Naive B cell (primary cell): ENCODE data around the gene HBA1. TPM values are rescaled to one million over a fixed set of nuclear protein-coding genes. Genes with fewer than 3 reads are reported as not detected.
"Not testable (repeated sequence)": the region's sequence is repeated elsewhere in the genome, so short reads cannot be mapped to it uniquely, and the experiment has no call there.

ENCODE experiments used
- ATAC-seq, 2 donors: fragments of 150-1000 bp; cut with Tn5 transposase; 2 replicates each; pipeline ENCODE4 v1.10.0; 2021; ENCODE audit warnings: low read depth in 2 of 2, mild to moderate bottlenecking in 2 of 2, moderate library complexity in 2 of 2
- DNase-seq: peaks from one replicate; pipeline ENCODE4 v3.0.0; 2022
- H3K27ac Mint-ChIP-seq, 6 donors: one replicate each; pipeline ENCODE4 v1.8.0; 2020 to 2022; ENCODE audit warnings: mild to moderate bottlenecking in 6 of 6, mixed read lengths in 6 of 6, moderate library complexity in 5 of 6, inconsistent platforms in 2 of 6
- H3K27me3 Mint-ChIP-seq, 3 donors: one replicate each; pipeline ENCODE4 v1.8.0; 2021 to 2022; ENCODE audit warnings: mixed read lengths in 3 of 3, mild to moderate bottlenecking in 1 of 3
- H3K36me3 Mint-ChIP-seq, 2 donors: one replicate each; pipeline ENCODE4 v1.8.0; 2020 to 2022; ENCODE audit warnings: mixed read lengths in 2 of 2, inconsistent platforms in 1 of 2, mild to moderate bottlenecking in 1 of 2
- H3K4me1 Mint-ChIP-seq, 3 donors: one replicate each; pipeline ENCODE4 v1.8.0; 2020 to 2022; ENCODE audit warnings: mixed read lengths in 3 of 3, inconsistent platforms in 1 of 3, mild to moderate bottlenecking in 1 of 3, moderate library complexity in 1 of 3
- H3K4me3 Mint-ChIP-seq, 8 donors: one replicate each; pipeline ENCODE4 v1.8.0; 2020 to 2022; ENCODE audit warnings: mild to moderate bottlenecking in 8 of 8, mixed read lengths in 8 of 8, moderate library complexity in 8 of 8, inconsistent platforms in 2 of 8
- H3K9me3 Mint-ChIP-seq, 7 donors: one replicate each; pipeline ENCODE4 v1.8.0; 2020 to 2022; ENCODE audit warnings: mixed read lengths in 7 of 7, mild to moderate bottlenecking in 5 of 7, inconsistent platforms in 2 of 7, moderate library complexity in 1 of 7
- polyA plus RNA-seq, 6 donors: library from polyadenylated mRNA; unstranded; fragments of 300-500 nt; fragmentation: Illumina TruSeq; gene quantifications; one replicate each; pipeline ENCODE4 v1.2.3, GENCODE V29; 2021; ENCODE audit warnings: low read depth in 6 of 6

The HBA1 gene
- polyA plus RNA-seq: 100 to 1,000 TPM in 3 of 6 donors, 10 to 100 TPM in 3; 42.8 to 256 (median 100) TPM

DNA sequence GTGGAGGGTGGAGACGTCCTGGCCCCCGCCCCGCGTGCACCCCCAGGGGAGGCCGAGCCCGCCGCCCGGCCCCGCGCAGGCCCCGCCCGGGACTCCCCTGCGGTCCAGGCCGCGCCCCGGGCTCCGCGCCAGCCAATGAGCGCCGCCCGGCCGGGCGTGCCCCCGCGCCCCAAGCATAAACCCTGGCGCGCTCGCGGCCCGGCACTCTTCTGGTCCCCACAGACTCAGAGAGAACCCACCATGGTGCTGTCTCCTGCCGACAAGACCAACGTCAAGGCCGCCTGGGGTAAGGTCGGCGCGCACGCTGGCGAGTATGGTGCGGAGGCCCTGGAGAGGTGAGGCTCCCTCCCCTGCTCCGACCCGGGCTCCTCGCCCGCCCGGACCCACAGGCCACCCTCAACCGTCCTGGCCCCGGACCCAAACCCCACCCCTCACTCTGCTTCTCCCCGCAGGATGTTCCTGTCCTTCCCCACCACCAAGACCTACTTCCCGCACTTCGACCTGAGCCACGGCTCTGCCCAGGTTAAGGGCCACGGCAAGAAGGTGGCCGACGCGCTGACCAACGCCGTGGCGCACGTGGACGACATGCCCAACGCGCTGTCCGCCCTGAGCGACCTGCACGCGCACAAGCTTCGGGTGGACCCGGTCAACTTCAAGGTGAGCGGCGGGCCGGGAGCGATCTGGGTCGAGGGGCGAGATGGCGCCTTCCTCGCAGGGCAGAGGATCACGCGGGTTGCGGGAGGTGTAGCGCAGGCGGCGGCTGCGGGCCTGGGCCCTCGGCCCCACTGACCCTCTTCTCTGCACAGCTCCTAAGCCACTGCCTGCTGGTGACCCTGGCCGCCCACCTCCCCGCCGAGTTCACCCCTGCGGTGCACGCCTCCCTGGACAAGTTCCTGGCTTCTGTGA lies at the start of gene HBA1:
TSS of gene HBA1 (plus strand) at position 204 of the 906 bp plus-strand sequence. CDS start at position 241, 37 bp downstream.
- not testable (repeated sequence) for H3K36me3 Mint-ChIP-seq, H3K9me3 Mint-ChIP-seq, H3K27ac Mint-ChIP-seq, DNase-seq
- Mint-ChIP-seq H3K27me3 (peaks cover 22 to 45% (median 42%) of the 10 kb centered on the region in 3 donors), H3K4me1 (peaks cover 4 to 21% (median 14%) of the 10 kb centered on the region in 3 donors), H3K4me3 (peak within 1 kb of the TSS in 7 of 8 donors; percentile 31 to 70 (median 52))
- ATAC-seq: peak; percentile 36 to 43

DNA sequence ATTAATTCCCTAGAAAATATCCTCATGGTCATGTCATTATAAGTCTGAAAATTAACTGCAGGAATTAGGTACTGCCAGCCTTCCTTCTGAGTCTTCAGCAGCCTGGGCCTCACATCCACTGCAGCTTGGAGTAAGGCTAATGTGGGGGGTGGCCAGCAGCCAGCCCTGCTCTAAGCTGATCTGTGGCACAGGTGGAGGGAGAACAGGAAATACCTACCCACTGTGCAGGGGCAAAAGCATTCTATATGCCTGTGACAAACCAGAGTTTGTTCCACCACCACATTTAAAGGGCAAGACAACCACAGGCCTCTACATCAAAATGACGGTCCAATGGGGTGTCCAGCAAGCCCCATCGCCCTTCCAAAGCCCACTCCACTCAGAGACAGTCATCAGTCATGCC lies 47.4 kb upstream of the HBA1 start:
- Mint-ChIP-seq H3K9me3 (no peaks in the 10 kb centered on the region), H3K27ac (no peak overlapping the region), H3K4me3 (no peak overlapping the region), H3K36me3 (no peaks in the 10 kb centered on the region), H3K4me1 (peaks cover 7 to 31% (median 8%) of the 10 kb centered on the region in 3 donors), H3K27me3 (no peaks in the 10 kb centered on the region)
- DNase-seq (no peak), ATAC-seq (no peak)

DNA sequence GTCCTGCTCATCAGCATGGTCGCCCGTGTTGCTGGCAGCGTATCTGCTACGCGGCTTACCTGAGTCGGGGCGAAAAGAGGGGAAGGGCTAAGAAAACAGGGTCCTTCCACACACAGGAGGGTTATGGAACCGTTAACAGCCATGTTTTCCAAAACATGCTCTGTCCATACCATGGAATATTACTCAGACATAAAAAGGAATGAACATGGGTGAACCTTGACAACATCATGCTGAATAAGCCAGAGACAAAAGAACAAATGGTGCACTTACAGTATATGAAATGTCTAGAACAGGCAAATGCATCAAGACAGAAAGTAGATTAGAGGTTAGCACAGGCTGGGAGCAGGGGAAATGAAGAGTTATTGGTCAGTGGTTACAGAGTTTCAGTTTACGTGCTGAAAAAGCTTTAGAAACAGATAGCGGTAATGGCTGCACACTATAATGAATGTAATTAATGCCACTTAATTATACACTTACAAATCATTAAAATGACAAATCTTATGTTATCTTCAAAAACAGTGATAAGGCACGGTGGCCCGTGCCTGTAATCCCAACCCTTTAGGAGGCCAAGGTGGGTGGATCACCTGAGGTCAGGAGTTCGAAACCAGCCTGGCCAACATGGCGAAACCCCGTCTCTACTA lies 45.8 kb upstream of the HBA1 start:
- H3K27ac Mint-ChIP-seq: no peak overlapping the region
- peaks cover 7 to 26% (median 12%) of the 10 kb centered on the region in 3 donors for H3K4me1 Mint-ChIP-seq
- no peak for DNase-seq
- no peaks in the 10 kb centered on the region for H3K9me3 Mint-ChIP-seq
- no peaks in the 10 kb centered on the region for H3K36me3 Mint-ChIP-seq
- no peak overlapping the region for H3K4me3 Mint-ChIP-seq
- ATAC-seq: no peak
- H3K27me3 Mint-ChIP-seq: no peaks in the 10 kb centered on the region

DNA sequence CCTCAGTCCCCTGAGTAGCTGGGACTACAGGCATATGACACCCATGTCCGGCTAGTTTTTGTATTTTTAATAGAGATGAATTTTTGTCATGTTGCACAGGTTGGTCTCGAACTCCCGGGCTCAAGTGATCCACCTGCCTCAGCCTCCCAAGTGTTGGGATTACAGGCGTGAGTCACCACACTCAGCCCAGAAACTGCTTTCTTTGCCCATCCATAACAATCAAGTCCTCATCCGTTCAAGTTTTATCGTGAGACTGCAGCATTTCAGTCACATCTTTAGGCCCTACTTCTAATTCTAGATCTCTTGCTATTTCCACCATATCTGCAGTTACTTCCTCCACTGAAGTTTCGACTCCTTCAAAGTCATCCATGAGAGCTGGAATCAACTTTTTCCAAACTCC lies 44.4 kb upstream of the HBA1 start:
- Mint-ChIP-seq H3K36me3 (no peaks in the 10 kb centered on the region), H3K27ac (peak overlapping the region in 1 of 6 donors; percentile 72), H3K4me3 (no peak overlapping the region), H3K4me1 (peaks cover 11 to 28% (median 22%) of the 10 kb centered on the region in 3 donors), H3K9me3 (no peaks in the 10 kb centered on the region), H3K27me3 (no peaks in the 10 kb centered on the region)
- no peak for ATAC-seq
- DNase-seq: no peak

DNA sequence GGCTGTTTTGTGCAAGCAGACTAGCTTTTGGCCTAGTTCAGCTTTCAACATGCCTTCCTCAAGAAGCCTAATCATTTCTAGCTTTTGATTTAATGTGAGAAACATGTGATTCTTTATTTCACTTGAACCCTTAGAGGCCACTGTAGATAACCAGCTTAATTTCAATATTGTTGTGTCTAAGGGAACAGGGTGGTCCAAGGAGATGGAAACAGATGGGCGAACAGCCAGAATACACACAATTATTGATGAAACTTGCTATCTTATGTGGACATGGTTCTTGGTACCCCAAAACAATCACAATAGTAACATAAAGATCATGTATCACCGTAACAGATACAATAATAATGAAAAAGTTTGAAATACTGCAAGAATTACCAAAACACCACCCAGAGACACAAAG lies 42.8 kb upstream of the HBA1 start:
- ATAC-seq: no peak
- Mint-ChIP-seq H3K27ac (no peak overlapping the region), H3K4me1 (peaks cover 11 to 34% (median 28%) of the 10 kb centered on the region in 3 donors), H3K36me3 (no peaks in the 10 kb centered on the region), H3K9me3 (no peaks in the 10 kb centered on the region), H3K4me3 (peak overlapping the region in 1 of 8 donors; percentile 13), H3K27me3 (no peaks in the 10 kb centered on the region)
- no peak for DNase-seq

DNA sequence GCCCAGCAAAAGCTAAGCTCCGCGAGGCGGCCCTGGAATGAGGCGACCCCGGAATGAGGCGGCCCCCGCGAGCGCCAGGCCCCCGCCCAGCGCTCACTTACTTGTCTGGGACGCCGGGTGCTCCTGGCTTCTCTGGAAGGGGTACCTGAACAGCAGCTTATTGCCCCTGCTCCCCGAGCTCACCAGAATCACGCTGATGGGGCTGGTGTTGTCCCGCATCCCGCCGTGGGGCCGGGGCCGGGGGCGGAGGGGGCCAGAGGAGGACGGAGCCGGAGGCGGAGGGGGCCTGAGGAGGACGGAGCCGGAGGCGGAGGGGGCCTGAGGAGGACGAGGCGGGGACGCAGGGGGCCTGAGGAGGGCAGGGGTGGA lies 38.4 kb upstream of the HBA1 start:
- DNase-seq (peak; percentile 24), ATAC-seq (peak; percentile 8 to 13)
- Mint-ChIP-seq H3K27ac (peak overlapping the region in 3 of 6 donors; percentile 49 to 93 (median 84)), H3K9me3 (no peaks in the 10 kb centered on the region), H3K4me3 (peak overlapping the region; percentile 81 to 91 (median 82)), H3K4me1 (peaks cover 4 to 37% (median 5%) of the 10 kb centered on the region in 3 donors), H3K27me3 (peaks cover 0 to 6% (median 0%) of the 10 kb centered on the region in 3 donors), H3K36me3 (no peaks in the 10 kb centered on the region)

DNA sequence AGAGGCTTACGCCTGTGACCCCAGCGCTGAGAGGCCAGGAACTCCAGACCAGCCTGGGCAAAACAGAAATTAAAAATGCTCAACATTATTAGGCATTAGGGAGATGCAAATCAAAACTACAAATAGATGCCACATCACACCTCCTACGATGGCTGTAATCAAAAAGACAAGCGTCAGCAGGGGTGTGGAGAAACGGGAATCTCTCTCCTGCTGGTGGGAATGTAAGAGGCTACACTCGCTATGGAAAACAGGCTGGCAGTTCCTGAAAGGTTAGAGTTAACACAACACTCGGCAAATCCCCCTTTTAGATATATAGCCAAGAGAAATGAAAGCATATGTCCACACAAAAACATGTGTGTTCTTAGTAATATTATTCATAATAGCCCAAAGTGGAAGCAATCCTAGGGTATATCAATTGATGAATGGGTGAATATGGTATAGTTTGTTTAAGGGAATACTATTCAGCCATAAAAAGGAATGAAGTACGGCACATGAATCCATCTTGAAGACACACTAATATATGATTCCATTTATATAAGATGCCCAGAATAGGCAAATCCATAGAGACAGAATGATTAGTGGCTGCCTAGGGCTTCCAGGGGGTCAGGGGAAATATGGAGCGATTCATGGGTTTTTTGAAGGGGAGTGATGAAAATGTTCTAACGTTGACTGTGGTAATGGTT lies 36.2 kb upstream of the HBA1 start:
- peaks cover 4 to 32% (median 5%) of the 10 kb centered on the region in 3 donors for H3K4me1 Mint-ChIP-seq
- peaks cover 9 to 25% (median 15%) of the 10 kb centered on the region in 3 donors for H3K27me3 Mint-ChIP-seq
- peaks cover 0 to 4% of the 10 kb centered on the region in 2 donors for H3K36me3 Mint-ChIP-seq
- peak overlapping the region in 7 of 8 donors; percentile 64 to 96 (median 78) for H3K4me3 Mint-ChIP-seq
- peak overlapping the region in 2 of 6 donors; percentile 13 to 60 for H3K27ac Mint-ChIP-seq
- ATAC-seq (no peak), DNase-seq (no peak)
- no peaks in the 10 kb centered on the region for H3K9me3 Mint-ChIP-seq

DNA sequence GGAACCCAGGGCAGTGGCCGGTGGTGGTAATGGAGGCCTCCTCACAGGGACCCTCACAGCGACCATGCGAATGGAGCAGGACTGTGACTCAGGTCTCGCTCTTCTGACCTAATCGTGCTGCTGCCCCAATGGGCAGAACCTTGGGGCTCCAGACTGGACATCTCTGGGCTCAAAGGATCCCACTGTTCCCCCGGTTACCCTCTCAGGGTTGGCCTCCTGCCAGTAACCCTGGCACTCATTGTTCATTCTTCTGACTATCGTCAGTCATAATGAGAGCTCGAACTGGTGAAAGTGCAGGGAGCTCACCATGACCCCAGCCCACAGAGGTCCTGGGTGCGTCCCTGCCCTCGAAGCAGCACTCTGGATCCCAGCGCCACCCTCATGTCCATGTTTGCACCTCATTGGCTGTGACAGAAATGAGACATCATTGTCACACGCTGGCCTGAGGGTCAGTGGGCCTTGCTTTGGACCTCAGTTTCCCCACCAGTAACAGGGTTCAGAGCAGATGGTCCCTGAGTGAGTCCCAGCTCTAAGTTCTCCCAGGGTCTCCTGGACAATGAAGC lies 34.0 kb upstream of the HBA1 start:
- ATAC-seq: no peak
- Mint-ChIP-seq H3K36me3 (peaks cover 0 to 4% of the 10 kb centered on the region in 2 donors), H3K27ac (no peak overlapping the region), H3K9me3 (no peaks in the 10 kb centered on the region), H3K4me3 (peak overlapping the region in 2 of 8 donors; percentile 16 to 56), H3K27me3 (peaks cover 16 to 40% (median 16%) of the 10 kb centered on the region in 3 donors), H3K4me1 (peaks cover 0 to 16% (median 0%) of the 10 kb centered on the region in 3 donors)
- DNase-seq: no peak

DNA sequence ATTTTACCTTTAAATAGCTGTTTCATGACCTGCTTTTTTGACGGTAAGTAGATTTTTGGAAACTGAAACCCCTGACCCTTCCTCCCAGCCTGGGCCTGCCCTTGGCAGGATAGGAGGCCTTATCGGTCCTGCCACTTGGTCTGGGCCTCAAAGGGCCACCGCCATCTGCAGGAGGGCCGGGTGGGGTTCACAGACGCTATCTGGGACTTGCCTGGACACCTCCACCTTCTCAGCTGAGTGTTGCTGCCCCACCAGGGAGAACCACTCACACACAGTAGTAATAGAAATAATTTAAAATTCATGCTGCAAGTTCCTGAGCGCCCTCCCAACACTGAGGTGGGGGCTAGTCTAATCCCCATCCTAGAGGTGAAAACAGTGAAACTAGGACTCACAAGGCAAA lies 33.4 kb upstream of the HBA1 start:
- Mint-ChIP-seq H3K9me3 (no peaks in the 10 kb centered on the region), H3K27ac (no peak overlapping the region), H3K36me3 (peaks cover 0 to 4% of the 10 kb centered on the region in 2 donors), H3K4me3 (no peak overlapping the region), H3K4me1 (peaks cover 0 to 11% (median 0%) of the 10 kb centered on the region in 3 donors), H3K27me3 (peaks cover 16 to 41% (median 16%) of the 10 kb centered on the region in 3 donors)
- DNase-seq (no peak), ATAC-seq (no peak)

DNA sequence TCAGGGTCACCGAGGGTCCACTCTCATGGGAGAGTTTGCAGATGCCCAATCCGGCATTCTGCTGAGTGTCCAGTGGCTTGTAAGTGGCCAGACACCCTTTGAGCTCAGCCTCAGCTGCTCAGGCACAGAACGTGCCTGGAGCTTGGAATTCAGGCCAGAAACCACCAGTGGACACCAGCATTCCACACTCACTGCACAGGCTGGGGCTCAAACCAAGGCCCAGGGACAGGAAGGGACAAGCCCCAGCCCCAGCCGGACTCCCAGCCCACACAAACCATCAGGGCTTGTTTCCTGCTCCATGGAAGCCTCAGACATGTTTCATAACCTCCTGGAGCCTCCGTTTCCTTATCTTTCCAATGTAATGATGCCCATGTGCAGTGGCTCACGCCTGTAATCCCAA lies 33.0 kb upstream of the HBA1 start:
- peaks cover 0 to 10% (median 0%) of the 10 kb centered on the region in 3 donors for H3K4me1 Mint-ChIP-seq
- peak overlapping the region in 1 of 6 donors; percentile 59 for H3K27ac Mint-ChIP-seq
- ATAC-seq: no peak
- H3K9me3 Mint-ChIP-seq: no peaks in the 10 kb centered on the region
- DNase-seq: no peak
- H3K27me3 Mint-ChIP-seq: peaks cover 16 to 45% (median 17%) of the 10 kb centered on the region in 3 donors
- no peak overlapping the region for H3K4me3 Mint-ChIP-seq
- H3K36me3 Mint-ChIP-seq: peaks cover 0 to 4% of the 10 kb centered on the region in 2 donors

DNA sequence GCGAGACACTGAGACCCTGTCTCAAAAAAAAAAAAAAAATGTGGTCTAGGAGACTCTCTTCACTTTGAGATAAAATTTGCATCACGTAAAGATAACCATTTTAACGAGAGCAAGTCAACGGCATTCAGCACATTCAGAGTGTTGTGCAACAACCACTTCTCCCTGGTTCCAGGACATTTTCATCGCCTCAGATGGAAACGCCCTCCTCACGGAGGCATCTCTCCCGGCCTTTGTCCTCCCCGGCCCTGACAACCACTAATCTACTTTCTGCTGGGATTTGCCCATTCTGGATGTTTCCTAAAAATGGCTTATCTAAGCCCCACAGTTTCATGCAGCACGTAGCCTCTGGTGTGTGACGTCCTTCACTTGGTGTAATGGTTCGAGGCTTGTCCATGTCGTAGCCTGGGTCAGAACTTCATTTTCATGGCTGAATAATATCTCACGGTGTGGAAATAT lies 31.7 kb upstream of the HBA1 start:
- H3K27me3 Mint-ChIP-seq: peaks cover 24 to 59% (median 26%) of the 10 kb centered on the region in 3 donors
- H3K36me3 Mint-ChIP-seq: peaks cover 0 to 4% of the 10 kb centered on the region in 2 donors
- ATAC-seq: no peak

DNA sequence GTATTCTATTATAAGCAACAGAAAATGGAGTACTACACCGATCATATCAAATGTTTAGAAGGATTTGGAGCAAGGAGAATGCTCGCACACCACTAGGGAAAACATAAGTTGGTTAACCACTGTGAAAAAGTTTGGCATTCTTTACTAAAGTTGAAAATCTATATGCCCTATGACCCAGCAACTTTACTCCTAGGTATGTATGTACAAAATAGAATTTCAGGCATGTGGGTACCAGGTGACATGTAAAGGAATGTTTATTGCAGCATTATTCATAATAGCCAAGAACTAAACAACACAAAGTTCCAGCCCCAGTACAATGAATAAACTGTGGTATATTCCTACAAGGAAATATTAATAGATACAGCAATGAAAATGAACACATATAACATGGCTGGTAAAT lies 29.8 kb upstream of the HBA1 start:
- DNase-seq (no peak), ATAC-seq (no peak)
- no peak overlapping the region for H3K27ac Mint-ChIP-seq
- H3K27me3 Mint-ChIP-seq: peaks cover 26 to 70% (median 32%) of the 10 kb centered on the region in 3 donors
- no peak overlapping the region for H3K4me3 Mint-ChIP-seq
- H3K9me3 Mint-ChIP-seq: no peaks in the 10 kb centered on the region
- peaks cover 0 to 4% of the 10 kb centered on the region in 2 donors for H3K36me3 Mint-ChIP-seq
- no peaks in the 10 kb centered on the region for H3K4me1 Mint-ChIP-seq

More for the DNA sequence above, 31.7 kb upstream of the HBA1 start:
- H3K27ac Mint-ChIP-seq: no peak overlapping the region
- no peak for DNase-seq
- no peaks in the 10 kb centered on the region for H3K9me3 Mint-ChIP-seq
- H3K4me3 Mint-ChIP-seq: no peak overlapping the region
- H3K4me1 Mint-ChIP-seq: peaks cover 0 to under 1% (median 0%) of the 10 kb centered on the region in 3 donors
